Measurements from ENCODE around the gene GNGT2.

DNA sequence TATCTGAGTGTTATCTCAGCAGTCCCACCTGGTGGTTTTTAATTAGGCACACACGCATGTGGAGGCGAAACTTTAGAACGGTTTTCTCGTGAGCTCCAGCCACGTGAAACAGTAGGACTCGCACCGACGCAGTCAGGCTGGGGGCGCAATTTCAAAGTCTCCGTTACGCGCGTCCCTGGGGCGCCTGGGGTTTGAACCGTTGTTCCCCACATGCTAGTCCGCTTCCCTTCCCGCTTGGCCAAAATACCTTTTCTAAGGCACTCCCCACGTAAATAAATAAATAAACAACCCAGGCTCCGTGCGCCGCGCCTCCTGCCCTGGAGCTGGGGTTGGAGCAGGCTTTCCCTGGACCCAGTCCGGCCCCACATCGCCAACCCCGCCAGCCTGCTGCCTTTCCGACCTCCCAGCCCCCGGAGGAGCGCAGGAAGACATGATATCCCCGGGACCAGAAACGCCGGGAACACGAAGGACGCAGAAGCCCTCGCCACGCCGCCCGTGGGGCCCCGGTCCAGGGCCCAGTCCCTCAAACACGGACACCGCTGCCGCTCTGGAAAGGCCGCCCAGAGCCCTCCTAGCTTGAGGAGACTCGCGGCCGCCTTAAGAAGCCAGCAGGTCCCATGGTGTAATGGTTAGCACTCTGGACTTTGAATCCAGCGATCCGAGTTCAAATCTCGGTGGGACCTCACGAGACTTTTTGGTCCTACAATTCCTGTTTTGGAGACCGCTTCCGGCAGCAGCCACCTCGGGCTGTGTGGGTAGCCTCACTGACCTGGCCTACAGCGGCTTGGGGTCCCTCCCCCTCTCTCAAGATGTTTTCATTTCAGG, 18.2 kb downstream of the GNGT2 start:
- TF ChIP-seq, protein P1, sequence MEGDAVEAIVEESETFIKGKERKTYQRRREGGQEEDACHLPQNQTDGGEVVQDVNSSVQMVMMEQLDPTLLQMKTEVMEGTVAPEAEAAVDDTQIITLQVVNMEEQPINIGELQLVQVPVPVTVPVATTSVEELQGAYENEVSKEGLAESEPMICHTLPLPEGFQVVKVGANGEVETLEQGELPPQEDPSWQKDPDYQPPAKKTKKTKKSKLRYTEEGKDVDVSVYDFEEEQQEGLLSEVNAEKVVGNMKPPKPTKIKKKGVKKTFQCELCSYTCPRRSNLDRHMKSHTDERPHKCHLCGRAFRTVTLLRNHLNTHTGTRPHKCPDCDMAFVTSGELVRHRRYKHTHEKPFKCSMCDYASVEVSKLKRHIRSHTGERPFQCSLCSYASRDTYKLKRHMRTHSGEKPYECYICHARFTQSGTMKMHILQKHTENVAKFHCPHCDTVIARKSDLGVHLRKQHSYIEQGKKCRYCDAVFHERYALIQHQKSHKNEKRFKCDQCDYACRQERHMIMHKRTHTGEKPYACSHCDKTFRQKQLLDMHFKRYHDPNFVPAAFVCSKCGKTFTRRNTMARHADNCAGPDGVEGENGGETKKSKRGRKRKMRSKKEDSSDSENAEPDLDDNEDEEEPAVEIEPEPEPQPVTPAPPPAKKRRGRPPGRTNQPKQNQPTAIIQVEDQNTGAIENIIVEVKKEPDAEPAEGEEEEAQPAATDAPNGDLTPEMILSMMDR (IDR thresholded peaks at IDR 0.05): peak; percentile 61
- no peak for TF ChIP-seq ZFX (IDR thresholded peaks at IDR 0.05; ENCODE audit: borderline replicate concordance)

Data from 22Rv1 (cell line).